HG02610 (cell line): ENCODE data around the gene ZNF584.
"Not testable (repeated sequence)": the region's sequence is repeated elsewhere in the genome, so short reads cannot be mapped to it uniquely, and the experiment has no call there.

Experiments
- ATAC-seq: cut with Tn5 transposase; IDR thresholded peaks from one replicate; pipeline ENCODE4 v1.9.1; 2021; ENCODE audit warnings: mild to moderate bottlenecking, moderate library complexity; ENCODE audit not compliant: unreplicated experiment

ZNF584 gene

DNA sequence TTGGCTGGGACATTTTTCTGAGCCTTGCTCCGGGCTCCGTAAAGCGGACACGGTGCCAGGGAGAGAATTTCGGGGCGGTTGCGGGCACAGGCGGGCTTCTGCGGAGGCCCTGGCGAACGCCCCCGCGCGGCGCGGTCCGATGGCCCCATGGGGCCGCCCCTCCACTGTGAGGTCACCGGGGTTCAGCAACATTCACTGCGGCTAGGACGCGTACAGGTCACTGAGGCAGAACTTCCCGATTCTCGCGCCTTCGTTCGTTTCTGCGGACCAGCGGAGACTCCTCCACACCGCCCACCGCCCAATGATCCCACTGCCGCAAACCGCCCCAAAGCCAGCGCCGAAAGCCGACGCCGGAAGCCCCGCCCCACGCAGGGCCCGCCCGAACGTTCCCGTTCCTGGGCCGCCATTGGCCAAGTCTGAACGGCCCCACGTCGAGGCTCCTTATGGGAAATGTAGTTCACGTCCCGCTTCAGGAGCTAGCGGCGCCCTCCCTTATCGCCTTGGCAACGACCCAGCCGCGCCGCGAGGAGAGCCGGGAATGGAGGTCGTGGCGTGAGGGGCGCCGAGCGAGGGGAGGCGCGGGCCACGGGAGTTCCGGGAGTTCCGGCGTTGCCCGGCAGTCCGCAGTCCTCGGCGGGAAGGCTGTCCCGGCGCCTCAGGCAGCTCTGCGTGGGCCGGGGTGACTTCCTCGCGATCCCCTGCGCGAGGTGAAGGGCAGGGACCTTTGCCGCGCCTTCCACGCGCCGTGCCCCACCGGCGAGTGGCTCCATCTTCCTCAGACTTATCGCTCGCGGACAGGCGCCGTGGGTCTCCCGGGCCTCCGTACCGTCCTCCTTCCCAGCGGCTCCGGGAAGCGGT is at the start of gene ZNF584:
Gene ZNF584, plus strand, starts transcription at position 498 of the 858 bp plus-strand sequence. CDS start 499 bp downstream, outside the sequence.
- peak; percentile 95 for ATAC-seq

- peak; percentile 4 for ATAC-seq
These were observed 46.6 kb upstream of the ZNF584 start for GRCh38 chr19:58361900-58362271.

- ATAC-seq = peak; percentile 88
These were observed 46.0 kb upstream of the ZNF584 start, which contains the start of gene ZNF497 for GRCh38 chr19:58362272-58362994. TSS of gene ZNF497 (minus strand) at chr19:58362751. CDS start at chr19:58357635, 5,116 bp downstream.

DNA sequence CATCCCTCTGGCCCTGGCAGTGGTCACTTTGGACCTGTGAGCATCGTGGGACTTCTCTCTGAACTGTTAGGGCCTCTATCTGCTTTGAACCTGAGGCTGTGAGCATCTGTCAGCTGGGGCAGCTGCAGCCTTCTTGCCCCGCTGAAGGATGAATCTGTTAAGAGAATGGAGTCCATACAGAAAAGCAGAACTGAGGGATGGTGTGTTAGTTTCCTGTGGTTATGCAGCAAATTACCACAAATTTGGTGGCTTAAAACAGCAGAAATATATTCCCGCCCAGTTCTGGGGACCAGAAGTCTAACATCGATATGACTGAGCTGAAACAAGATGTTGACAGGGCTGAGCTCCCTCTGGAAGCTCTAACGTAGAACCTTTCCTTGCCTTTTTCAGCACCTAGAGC is 44.3 kb upstream of the ZNF584 start:
- no peak for ATAC-seq

- no peak for ATAC-seq
These were observed 41.6 kb upstream of the ZNF584 start for GRCh38 chr19:58366585-58367430.

DNA sequence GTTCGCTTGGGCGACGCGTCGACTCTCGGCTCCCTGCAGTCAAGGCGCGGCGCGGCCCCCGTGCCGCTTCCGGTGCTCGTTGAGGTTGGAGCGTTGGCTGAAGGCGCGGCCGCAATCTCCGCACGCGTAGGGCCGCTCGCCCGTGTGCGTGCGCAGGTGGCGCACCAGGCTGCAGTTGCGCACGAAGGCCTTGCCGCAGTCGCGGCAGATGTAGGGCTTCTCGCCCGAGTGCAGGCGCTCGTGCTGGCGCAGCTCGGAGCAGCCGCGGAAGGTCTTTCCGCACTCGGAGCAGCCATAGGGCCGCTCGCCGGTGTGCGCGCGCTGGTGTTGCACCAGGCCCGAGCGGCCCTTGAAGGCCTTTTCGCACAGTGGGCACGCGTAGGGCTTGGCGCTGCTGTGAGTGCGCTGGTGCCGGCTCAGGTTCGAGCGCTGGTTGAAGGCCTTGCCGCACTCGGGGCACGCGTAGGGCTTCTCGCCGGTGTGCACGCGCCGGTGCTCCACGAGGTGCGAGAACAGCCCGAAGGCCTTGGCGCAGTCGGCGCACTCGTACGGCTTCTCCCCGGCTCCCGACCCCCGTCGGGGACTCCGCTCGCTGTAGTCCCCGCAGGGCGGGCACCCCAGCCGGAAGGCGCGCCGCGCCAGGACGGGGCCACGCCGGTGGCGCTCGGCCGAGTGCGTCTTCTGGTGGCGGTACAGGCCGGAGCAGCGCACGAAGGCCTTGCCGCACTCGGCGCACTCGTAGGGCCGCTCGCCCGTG is 40.6 kb upstream of the ZNF584 start:
- ATAC-seq = no peak

DNA sequence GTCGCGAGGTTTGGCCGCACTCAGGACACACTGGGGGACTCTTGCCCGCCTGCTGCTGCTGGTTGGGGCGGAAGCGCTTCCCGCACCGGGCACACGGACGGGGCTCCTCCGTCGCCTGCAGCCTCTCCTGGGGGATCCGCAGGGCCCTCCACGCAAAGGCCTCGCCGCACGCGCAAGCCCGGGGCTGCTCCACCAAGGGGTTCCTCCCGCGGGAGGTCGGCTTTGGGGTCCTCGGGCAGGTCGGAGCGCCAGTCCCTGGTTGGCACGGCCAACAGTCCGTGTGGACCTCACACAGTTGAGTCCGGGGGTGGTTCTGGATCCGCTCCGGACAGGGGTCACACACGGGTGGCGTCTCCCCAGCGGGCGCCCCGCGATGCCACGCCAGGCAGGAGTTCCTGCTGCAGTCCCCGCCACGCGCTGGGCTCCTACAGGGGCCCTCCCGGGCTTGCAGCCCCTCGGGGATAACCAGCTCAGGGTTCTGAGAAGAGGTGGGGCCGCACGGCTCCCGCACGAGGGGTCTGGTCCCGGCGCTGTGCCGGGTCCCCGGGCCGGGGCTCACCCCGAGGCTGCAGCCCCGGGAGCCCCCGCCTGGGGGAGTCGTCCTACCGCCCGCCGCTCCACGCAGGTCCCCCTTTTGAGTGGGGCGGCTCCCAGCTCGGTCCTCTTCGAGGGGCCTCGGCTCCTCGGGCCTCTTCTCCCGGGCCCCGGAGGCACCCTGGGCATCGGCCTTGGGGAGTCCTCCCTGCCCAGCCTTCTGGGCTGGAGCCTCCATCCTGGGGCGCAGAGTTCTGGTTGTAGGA is 39.7 kb upstream of the ZNF584 start:
- ATAC-seq = no peak

- ATAC-seq = no peak
These were observed 35.9 kb upstream of the ZNF584 start for GRCh38 chr19:58372311-58373133.

DNA sequence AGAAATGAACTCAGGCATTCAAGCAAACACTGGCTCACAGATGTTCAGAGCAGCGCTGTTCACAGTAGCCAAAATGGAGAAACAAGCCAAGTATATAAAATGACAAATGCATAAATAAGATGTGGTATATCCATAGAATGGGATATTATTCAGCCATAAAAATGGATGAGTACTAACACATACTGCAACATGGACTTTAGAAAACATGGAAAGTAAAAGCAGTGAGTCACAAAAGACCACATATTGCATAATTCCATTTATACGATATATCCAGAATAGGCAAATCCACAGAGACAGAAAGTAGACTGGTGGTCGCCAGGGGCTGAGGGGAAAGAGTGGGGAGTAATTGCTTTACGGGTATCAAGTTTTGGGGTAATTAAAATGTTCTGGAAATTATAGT is 34.2 kb upstream of the ZNF584 start:
- ATAC-seq = no peak

GRCh38 chr19:58376724-58377123 is 31.7 kb upstream of the ZNF584 start:
- ATAC-seq = not testable (repeated sequence)

GRCh38 chr19:58379246-58379645 is 29.2 kb upstream of the ZNF584 start:
- ATAC-seq = no peak

- ATAC-seq = no peak
These were observed 28.3 kb upstream of the ZNF584 start for GRCh38 chr19:58380037-58380661.

GRCh38 chr19:58380662-58381459 is 27.6 kb upstream of the ZNF584 start, which contains the start of gene ZNF837:
TSS of gene ZNF837 (minus strand) at chr19:58381030. CDS start at chr19:58369332, 11,698 bp downstream.
- peak; percentile 85 for ATAC-seq

DNA sequence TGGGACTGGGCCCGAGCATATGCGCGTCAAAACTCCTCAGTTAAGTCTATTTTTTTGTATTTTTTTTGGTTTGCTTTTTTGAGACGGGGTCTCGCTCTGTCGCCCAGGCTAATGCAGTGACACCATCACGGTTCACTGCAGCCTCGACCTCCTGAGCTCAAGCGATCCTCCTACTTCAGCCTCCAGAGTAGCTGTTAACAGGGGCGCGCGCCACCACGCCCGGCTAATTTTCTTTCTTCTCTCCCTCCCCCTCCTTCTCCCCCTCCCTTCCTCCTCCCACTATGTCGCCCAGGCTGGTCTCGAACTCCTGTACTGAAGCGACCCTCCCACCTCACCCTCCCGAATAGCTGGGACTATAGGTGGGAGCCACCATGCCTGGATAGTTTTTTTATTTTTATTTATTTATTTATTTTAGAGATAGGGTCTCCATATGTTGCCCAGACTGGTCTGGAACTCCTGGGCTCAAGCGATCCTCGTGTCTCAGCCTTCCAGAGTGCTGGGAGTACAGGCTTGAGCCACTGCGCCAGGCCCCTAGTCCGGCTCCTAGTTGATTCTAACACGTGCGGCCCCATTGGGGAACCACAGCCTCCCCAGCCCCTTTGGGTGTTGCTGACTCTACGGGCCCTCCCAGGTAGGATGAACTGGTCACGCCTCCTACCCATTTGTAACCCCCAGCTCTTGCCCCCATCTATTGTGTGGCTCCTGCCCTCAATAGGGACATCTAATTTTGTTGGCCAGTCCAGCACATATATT is 26.8 kb upstream of the ZNF584 start:
- no peak for ATAC-seq

- ATAC-seq = no peak
These were observed 25.3 kb upstream of the ZNF584 start for GRCh38 chr19:58382997-58383603.

- ATAC-seq = no peak
These were observed 23.0 kb upstream of the ZNF584 start for GRCh38 chr19:58385313-58385890.
